Measurements from ENCODE around the gene EIF4E.
"Not testable (repeated sequence)": the region's sequence is repeated elsewhere in the genome, so short reads cannot be mapped to it uniquely, and the experiment has no call there.

EIF4E gene

GRCh38 chr4:98946359-98946758 lies 17.4 kb upstream of the EIF4E start:
- Histone ChIP-seq H3K36me3 (ENCODE audit: control insufficient read depth in 4 of 4, insufficient read depth in 4 of 4, low read length in 3 of 4) (no peaks in the 10 kb centered on the region), H3K4me1 (ENCODE audit: control extremely low read depth in 1 of 4, control insufficient read depth in 4 of 4, insufficient read depth in 4 of 4, low read length in 3 of 4) (no peaks in the 10 kb centered on the region), H3K4me3 (ENCODE audit: control insufficient read depth in 1 of 7, extremely low read depth in 1 of 7, insufficient read depth in 4 of 7, low read depth in 2 of 7, low read length in 6 of 7) (no peak overlapping the region), H3K27ac (ENCODE audit: insufficient read depth in 1 of 2, low read depth in 1 of 2, low read length in 2 of 2, poor library complexity in 1 of 2, severe bottlenecking in 2 of 2) (no peak overlapping the region), H3K27me3 (replicated peaks in 2 of 5; ENCODE audit: control insufficient read depth in 4 of 5, insufficient read depth in 5 of 5, low read length in 4 of 5) (no peaks in the 10 kb centered on the region), H3K9me3 (ENCODE audit: control extremely low read depth in 1 of 5, control insufficient read depth in 4 of 5, insufficient read depth in 2 of 5, low read depth in 1 of 5, low read length in 4 of 5) (no peaks in the 10 kb centered on the region)
- ChIA-PET POLR2A (no interaction called here), CTCF (no interaction called here)
- DNase-seq = no peak
- 100% methylated on average over 1 of the region's 1 CpG for WGBS (ENCODE audit: insufficient coverage)

GRCh38 chr4:98945297-98945850 lies 16.4 kb upstream of the EIF4E start:
- POLR2A ChIA-PET = no interaction called here
- CTCF ChIA-PET = no interaction called here

GRCh38 chr4:98939892-98940298 lies 11.0 kb upstream of the EIF4E start:
- CTCF ChIA-PET = interaction anchor here (0.9 kb wide), 2 partner anchors 11 to 55 kb away, joined by 4 read pairs; partner anchors contain the start of gene EIF4E

More at GRCh38 chr4:98945297-98945850, 16.4 kb upstream of the EIF4E start:
- DNase-seq = no peak
- Histone ChIP-seq H3K9me3 (ENCODE audit: control extremely low read depth in 1 of 5, control insufficient read depth in 4 of 5, insufficient read depth in 2 of 5, low read depth in 1 of 5, low read length in 4 of 5) (no peaks in the 10 kb centered on the region), H3K27ac (ENCODE audit: insufficient read depth in 1 of 2, low read depth in 1 of 2, low read length in 2 of 2, poor library complexity in 1 of 2, severe bottlenecking in 2 of 2) (no peak overlapping the region), H3K36me3 (ENCODE audit: control insufficient read depth in 4 of 4, insufficient read depth in 4 of 4, low read length in 3 of 4) (no peaks in the 10 kb centered on the region), H3K4me1 (ENCODE audit: control extremely low read depth in 1 of 4, control insufficient read depth in 4 of 4, insufficient read depth in 4 of 4, low read length in 3 of 4) (no peaks in the 10 kb centered on the region), H3K4me3 (ENCODE audit: control insufficient read depth in 1 of 7, extremely low read depth in 1 of 7, insufficient read depth in 4 of 7, low read depth in 2 of 7, low read length in 6 of 7) (no peak overlapping the region), H3K27me3 (replicated peaks in 2 of 5; ENCODE audit: control insufficient read depth in 4 of 5, insufficient read depth in 5 of 5, low read length in 4 of 5) (no peaks in the 10 kb centered on the region)
- no CpG with 5 or more reads among the region's 2 CpGs for WGBS (ENCODE audit: insufficient coverage)

GRCh38 chr4:98939438-98939837 lies 10.5 kb upstream of the EIF4E start:
- Histone ChIP-seq H3K27me3 (replicated peaks in 2 of 5; ENCODE audit: control insufficient read depth in 4 of 5, insufficient read depth in 5 of 5, low read length in 4 of 5) (no peaks in the 10 kb centered on the region), H3K4me3 (ENCODE audit: control insufficient read depth in 1 of 7, extremely low read depth in 1 of 7, insufficient read depth in 4 of 7, low read depth in 2 of 7, low read length in 6 of 7) (no peak overlapping the region), H3K27ac (ENCODE audit: insufficient read depth in 1 of 2, low read depth in 1 of 2, low read length in 2 of 2, poor library complexity in 1 of 2, severe bottlenecking in 2 of 2) (no peak overlapping the region), H3K36me3 (ENCODE audit: control insufficient read depth in 4 of 4, insufficient read depth in 4 of 4, low read length in 3 of 4) (no peaks in the 10 kb centered on the region), H3K4me1 (ENCODE audit: control extremely low read depth in 1 of 4, control insufficient read depth in 4 of 4, insufficient read depth in 4 of 4, low read length in 3 of 4) (no peaks in the 10 kb centered on the region), H3K9me3 (ENCODE audit: control extremely low read depth in 1 of 5, control insufficient read depth in 4 of 5, insufficient read depth in 2 of 5, low read depth in 1 of 5, low read length in 4 of 5) (no peaks in the 10 kb centered on the region)
- DNase-seq = no peak
- WGBS (ENCODE audit: insufficient coverage) = 100% methylated on average over 1 of the region's 1 CpG
- CTCF ChIA-PET = interaction anchor here (0.9 to 2.1 kb wide), 2 partner anchors 12 to 56 kb away, joined by 3 to 5 read pairs; partner anchors contain the start of gene METAP1
- POLR2A ChIA-PET = no interaction called here

More at GRCh38 chr4:98939892-98940298, 11.0 kb upstream of the EIF4E start:
- DNase-seq = peak; percentile 55 to 63 (median 56)
- POLR2A ChIA-PET = no interaction called here
- H3K9me3 ChIP-seq (ENCODE audit: control extremely low read depth in 1 of 5, control insufficient read depth in 4 of 5, insufficient read depth in 2 of 5, low read depth in 1 of 5, low read length in 4 of 5) = no peaks in the 10 kb centered on the region
- H3K27ac ChIP-seq (ENCODE audit: insufficient read depth in 1 of 2, low read depth in 1 of 2, low read length in 2 of 2, poor library complexity in 1 of 2, severe bottlenecking in 2 of 2) = no peak overlapping the region
- no peaks in the 10 kb centered on the region for H3K4me1 ChIP-seq (ENCODE audit: control extremely low read depth in 1 of 4, control insufficient read depth in 4 of 4, insufficient read depth in 4 of 4, low read length in 3 of 4)
- no peak overlapping the region for H3K4me3 ChIP-seq (ENCODE audit: control insufficient read depth in 1 of 7, extremely low read depth in 1 of 7, insufficient read depth in 4 of 7, low read depth in 2 of 7, low read length in 6 of 7)
- H3K36me3 ChIP-seq (ENCODE audit: control insufficient read depth in 4 of 4, insufficient read depth in 4 of 4, low read length in 3 of 4) = no peaks in the 10 kb centered on the region
- WGBS (ENCODE audit: insufficient coverage) = 11% methylated on average over 1 of the region's 2 CpGs
- no peaks in the 10 kb centered on the region for H3K27me3 ChIP-seq (replicated peaks in 2 of 5; ENCODE audit: control insufficient read depth in 4 of 5, insufficient read depth in 5 of 5, low read length in 4 of 5)

- POLR2A ChIA-PET = no interaction called here
Measured at GRCh38 chr4:98937986-98938720, 9.2 kb upstream of the EIF4E start.

DNA sequence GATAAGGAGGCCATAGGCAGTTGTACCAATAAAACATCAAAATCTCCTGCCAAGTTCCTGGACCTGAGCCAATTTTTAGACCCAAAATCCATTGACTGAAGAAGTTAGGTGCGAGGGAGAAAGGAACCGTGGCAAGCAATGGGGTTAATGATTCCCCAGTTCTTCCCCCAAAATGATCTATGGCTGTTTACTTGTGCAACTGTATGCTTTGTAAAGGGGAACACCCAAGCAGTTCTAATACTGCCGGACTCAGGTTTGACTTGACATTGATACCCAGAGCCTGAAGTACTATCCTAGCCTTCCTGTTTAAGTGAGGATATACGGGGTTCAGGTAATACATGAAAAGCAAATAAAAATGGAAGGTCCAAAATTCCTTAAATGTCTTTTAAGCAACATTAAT lies 6.7 kb upstream of the EIF4E start:
- no peaks in the 10 kb centered on the region for H3K9me3 ChIP-seq (ENCODE audit: control extremely low read depth in 1 of 5, control insufficient read depth in 4 of 5, insufficient read depth in 2 of 5, low read depth in 1 of 5, low read length in 4 of 5)
- no peaks in the 10 kb centered on the region for H3K36me3 ChIP-seq (ENCODE audit: control insufficient read depth in 4 of 4, insufficient read depth in 4 of 4, low read length in 3 of 4)
- ChIA-PET CTCF (no interaction called here), POLR2A (no interaction called here)
- H3K4me1 ChIP-seq (ENCODE audit: control extremely low read depth in 1 of 4, control insufficient read depth in 4 of 4, insufficient read depth in 4 of 4, low read length in 3 of 4) = peaks cover 0 to 10% (median 1%) of the 10 kb centered on the region in 4 experiments
- no peak overlapping the region for H3K4me3 ChIP-seq (ENCODE audit: control insufficient read depth in 1 of 7, extremely low read depth in 1 of 7, insufficient read depth in 4 of 7, low read depth in 2 of 7, low read length in 6 of 7)
- WGBS (ENCODE audit: insufficient coverage) = 100% methylated on average over 1 of the region's 4 CpGs
- DNase-seq = no peak
- no peak overlapping the region for H3K27ac ChIP-seq (ENCODE audit: insufficient read depth in 1 of 2, low read depth in 1 of 2, low read length in 2 of 2, poor library complexity in 1 of 2, severe bottlenecking in 2 of 2)
- no peaks in the 10 kb centered on the region for H3K27me3 ChIP-seq (replicated peaks in 2 of 5; ENCODE audit: control insufficient read depth in 4 of 5, insufficient read depth in 5 of 5, low read length in 4 of 5)

More at GRCh38 chr4:98937986-98938720, 9.2 kb upstream of the EIF4E start:
- Histone ChIP-seq H3K4me1 (ENCODE audit: control extremely low read depth in 1 of 4, control insufficient read depth in 4 of 4, insufficient read depth in 4 of 4, low read length in 3 of 4) (no peaks in the 10 kb centered on the region), H3K27ac (ENCODE audit: insufficient read depth in 1 of 2, low read depth in 1 of 2, low read length in 2 of 2, poor library complexity in 1 of 2, severe bottlenecking in 2 of 2) (no peak overlapping the region), H3K27me3 (replicated peaks in 2 of 5; ENCODE audit: control insufficient read depth in 4 of 5, insufficient read depth in 5 of 5, low read length in 4 of 5) (no peaks in the 10 kb centered on the region), H3K4me3 (ENCODE audit: control insufficient read depth in 1 of 7, extremely low read depth in 1 of 7, insufficient read depth in 4 of 7, low read depth in 2 of 7, low read length in 6 of 7) (no peak overlapping the region), H3K9me3 (ENCODE audit: control extremely low read depth in 1 of 5, control insufficient read depth in 4 of 5, insufficient read depth in 2 of 5, low read depth in 1 of 5, low read length in 4 of 5) (no peaks in the 10 kb centered on the region), H3K36me3 (ENCODE audit: control insufficient read depth in 4 of 4, insufficient read depth in 4 of 4, low read length in 3 of 4) (no peaks in the 10 kb centered on the region)
- CTCF ChIA-PET = interaction anchor here (0.9 to 2.1 kb wide), 3 partner anchors 10 to 57 kb away, joined by 3 to 5 read pairs (median 4); partner anchors contain the start of genes EIF4E and METAP1
- no peak for DNase-seq
- 100% methylated on average over 1 of the region's 2 CpGs for WGBS (ENCODE audit: insufficient coverage)

DNA sequence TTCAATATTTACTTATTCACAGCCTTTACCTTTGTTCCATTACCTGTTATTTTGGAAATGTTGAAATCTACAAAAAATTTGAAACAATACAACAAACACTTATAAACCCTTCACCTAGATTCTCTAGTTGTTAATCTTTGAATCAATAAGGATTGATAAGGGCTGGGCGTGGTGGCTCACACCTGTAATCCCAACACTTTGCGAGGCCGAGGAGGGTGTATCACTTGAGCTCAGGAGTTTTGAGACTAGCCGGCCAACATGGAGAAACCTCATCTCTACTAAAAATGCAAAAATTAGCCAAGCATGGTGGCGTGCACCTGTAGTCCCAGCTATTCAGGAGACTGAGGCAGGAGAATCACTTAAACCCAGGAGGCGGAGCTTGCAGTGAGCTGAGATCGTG lies 5.9 kb upstream of the EIF4E start:
- H3K27me3 ChIP-seq (replicated peaks in 2 of 5; ENCODE audit: control insufficient read depth in 4 of 5, insufficient read depth in 5 of 5, low read length in 4 of 5); H3K9me3 ChIP-seq (ENCODE audit: control extremely low read depth in 1 of 5, control insufficient read depth in 4 of 5, insufficient read depth in 2 of 5, low read depth in 1 of 5, low read length in 4 of 5); DNase-seq; H3K27ac ChIP-seq (ENCODE audit: insufficient read depth in 1 of 2, low read depth in 1 of 2, low read length in 2 of 2, poor library complexity in 1 of 2, severe bottlenecking in 2 of 2); CTCF ChIA-PET; H3K36me3 ChIP-seq (ENCODE audit: control insufficient read depth in 4 of 4, insufficient read depth in 4 of 4, low read length in 3 of 4); H3K4me3 ChIP-seq (ENCODE audit: control insufficient read depth in 1 of 7, extremely low read depth in 1 of 7, insufficient read depth in 4 of 7, low read depth in 2 of 7, low read length in 6 of 7); POLR2A ChIA-PET: not testable (repeated sequence)
- 100% methylated on average over 5 of the region's 7 CpGs for WGBS (ENCODE audit: insufficient coverage)
- H3K4me1 ChIP-seq (ENCODE audit: control extremely low read depth in 1 of 4, control insufficient read depth in 4 of 4, insufficient read depth in 4 of 4, low read length in 3 of 4) = peaks cover 7 to 18% (median 8%) of the 10 kb centered on the region in 4 experiments

All from common myeloid progenitor, CD34-positive (primary cell).